GM12891 (cell line): ENCODE data around the gene PTK7.

Source experiments
- POLR2A ChIP-seq: IDR thresholded peaks from 2 replicates; pipeline ENCODE4 v1.6.1; 2011; ENCODE audit warnings: low read depth, low read length, control low read depth
- SPI1 ChIP-seq: IDR thresholded peaks from 2 replicates; pipeline ENCODE4 v1.6.1; 2011; ENCODE audit warnings: low read depth, low read length, control low read depth

DNA sequence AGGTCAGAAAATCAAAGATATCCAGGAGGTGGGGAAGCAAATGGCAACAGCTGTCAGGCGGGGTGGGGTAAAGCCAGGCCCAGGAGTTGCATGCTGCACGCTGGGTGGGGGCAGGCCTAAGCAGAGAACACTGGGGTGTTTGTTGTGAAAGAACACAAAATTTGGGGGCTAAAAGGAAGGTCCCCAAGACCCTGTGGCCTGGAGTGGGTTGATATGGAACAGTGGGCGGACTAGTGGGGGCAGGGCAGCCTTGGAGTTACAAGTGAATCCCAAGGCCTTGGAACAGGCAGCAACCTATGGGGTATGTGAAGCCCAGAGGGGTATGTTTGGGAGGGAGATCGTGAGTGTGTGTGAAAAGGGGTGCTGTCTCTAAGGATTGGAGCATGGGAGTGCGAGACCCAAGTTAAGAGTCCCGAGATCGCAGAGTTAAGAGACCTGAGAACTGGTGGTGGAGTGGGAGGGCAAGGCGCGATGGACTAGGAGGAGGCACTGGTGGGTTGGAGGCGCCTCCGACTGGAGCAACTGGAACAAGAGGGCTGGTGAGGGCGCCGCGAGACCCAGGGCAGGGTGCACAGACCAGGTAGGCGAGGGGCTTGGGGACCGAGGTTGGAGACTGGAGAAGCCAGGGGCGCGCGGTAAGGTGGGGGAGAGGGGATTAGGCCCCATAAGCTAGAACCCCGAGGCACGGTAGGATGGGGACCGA lies 23.1 kb upstream of the PTK7 start:
- TF ChIP-seq POLR2A (no peak), SPI1 (no peak)
